GM21390 (cell line): Measurements from ENCODE around the gene PARD3B.
"Not testable (repeated sequence)": the region's sequence is repeated elsewhere in the genome, so short reads cannot be mapped to it uniquely, and the experiment has no call there.

Experiments
- ATAC-seq: cut with Tn5 transposase; IDR thresholded peaks from one replicate; pipeline ENCODE4 v1.9.1; 2021; ENCODE audit not compliant: unreplicated experiment

Gene PARD3B

GRCh38 chr2:205477016-205477705, 931.9 kb downstream of the PARD3B start:
- no peak for ATAC-seq

GRCh38 chr2:205481861-205482260, 936.6 kb downstream of the PARD3B start:
- no peak for ATAC-seq

- no peak for ATAC-seq
Observed at GRCh38 chr2:205482399-205483081, 937.3 kb downstream of the PARD3B start.

GRCh38 chr2:205483095-205483494, 937.8 kb downstream of the PARD3B start:
- ATAC-seq, result no peak

DNA sequence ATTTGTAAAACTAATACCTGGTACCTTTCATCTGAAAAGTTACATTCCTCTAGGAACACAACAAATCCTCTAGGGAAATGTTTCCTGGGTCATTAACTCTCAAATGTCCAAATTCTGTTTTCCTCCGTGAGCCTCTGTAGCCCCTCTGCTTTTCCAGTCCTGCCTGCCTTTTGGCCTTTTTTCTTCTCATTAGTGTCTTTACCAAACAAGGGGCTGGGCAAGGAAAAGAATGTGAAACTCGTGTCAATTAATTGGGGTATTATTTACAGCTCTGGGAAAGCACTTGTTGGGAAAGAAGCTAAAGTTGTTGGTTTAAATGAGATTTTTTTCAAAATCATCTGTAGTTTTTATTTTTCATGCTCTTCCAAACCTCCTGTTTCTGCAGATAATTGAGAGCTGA, 938.9 kb downstream of the PARD3B start:
- no peak for ATAC-seq

DNA sequence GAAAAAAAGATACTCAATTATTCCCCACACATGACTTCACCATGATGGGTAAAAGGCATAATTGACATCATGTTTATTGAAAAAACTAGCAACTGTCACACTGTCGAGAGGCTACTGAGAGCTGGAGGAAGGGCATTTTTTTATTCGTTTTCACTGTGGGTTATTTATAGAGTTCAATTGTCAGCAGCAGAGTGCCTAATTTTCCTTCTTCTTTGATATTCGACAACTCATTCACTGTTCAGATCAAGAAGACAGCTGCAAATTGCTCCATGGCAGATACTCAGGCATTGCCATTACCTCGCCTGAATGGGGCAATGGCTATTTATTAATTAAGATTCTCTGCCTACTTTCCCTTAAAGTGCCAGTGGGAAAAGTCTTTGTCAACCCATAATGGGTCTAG, 939.5 kb downstream of the PARD3B start:
- ATAC-seq, result no peak

DNA sequence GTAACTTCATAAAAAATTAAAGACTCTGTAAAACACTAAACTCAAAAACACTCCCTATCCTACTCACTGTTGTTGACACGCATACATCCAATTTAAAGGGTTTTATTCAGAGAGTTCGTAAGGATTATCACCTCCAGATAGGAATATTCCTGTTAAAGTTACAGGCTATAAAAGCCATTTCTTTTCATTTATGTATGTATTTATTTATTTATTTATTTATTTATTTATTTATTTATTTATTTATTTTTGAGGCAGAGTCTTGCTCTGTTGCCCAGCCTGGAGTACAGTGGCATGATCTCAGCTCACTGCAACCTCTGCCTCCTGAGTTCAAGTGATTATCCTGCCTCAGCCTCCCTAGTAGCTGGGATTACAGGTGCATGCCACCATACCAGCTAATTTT, 948.3 kb downstream of the PARD3B start:
- not testable (repeated sequence) for ATAC-seq

GRCh38 chr2:205494537-205495235, 949.4 kb downstream of the PARD3B start:
- no peak for ATAC-seq

GRCh38 chr2:205495819-205496218, 950.5 kb downstream of the PARD3B start:
- ATAC-seq, result no peak

GRCh38 chr2:205496370-205496769, 951.1 kb downstream of the PARD3B start:
- ATAC-seq, result no peak

GRCh38 chr2:205496772-205497171, 951.5 kb downstream of the PARD3B start:
- no peak for ATAC-seq

DNA sequence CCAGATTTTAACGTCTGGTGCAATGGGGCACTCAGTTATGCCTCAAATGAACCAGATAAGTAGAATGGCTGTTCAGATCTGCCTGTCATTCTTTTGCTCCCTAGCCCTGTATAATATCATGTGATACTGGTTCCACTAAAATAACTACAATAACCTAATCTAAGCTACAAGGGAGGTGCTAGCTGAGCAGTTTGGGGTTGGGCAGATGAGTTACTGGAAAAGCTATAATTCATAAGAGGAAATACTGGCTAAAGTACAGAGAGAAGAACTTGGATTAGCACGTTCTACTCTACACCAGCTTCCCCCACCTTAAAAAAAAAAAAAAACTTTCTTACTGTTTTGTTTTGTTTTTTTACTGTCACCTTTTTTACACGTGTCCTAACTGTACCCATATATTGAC, 953.7 kb downstream of the PARD3B start:
- no peak for ATAC-seq

DNA sequence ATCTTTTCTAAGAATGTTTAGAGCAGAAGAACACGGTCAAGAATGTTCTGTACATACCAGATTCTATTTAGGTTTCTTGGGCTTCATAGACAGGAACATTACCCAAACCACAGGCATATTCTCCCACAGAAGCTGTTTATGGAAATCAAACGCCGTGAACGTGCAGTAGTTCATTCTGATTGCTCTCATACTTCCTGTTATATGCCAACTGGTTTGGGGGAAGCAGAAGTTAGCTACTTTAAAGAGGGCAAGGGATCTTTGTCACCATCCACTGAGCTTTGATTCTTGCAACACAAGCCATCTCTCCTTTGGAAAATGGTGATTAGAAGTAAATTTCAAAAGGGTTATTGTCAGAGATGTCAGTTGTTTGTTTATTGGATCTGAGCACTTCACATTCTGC, 954.8 kb downstream of the PARD3B start:
- no peak for ATAC-seq

- ATAC-seq, result no peak
Observed at GRCh38 chr2:205500951-205501350, 955.7 kb downstream of the PARD3B start.

DNA sequence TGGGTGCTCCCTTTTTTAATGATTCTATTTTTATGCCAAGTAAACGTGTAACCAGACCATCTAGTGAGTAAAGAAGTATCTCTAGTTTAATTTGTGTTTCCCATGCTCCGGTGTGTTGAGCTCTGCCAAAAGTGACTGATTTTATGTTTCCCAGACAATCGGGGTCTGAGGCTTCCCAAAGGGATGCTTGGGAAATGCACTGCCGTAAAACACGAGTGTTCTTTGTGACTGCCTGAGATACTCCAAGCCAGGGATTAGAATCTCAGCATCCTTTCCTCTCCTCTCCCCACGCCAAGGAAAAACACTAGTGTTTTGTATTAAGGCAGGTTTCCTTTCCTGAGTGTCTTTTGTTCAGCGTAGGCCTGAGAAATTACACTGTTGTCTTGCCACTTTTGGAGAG, 956.6 kb downstream of the PARD3B start:
- no peak for ATAC-seq

GRCh38 chr2:205505371-205505770, 960.1 kb downstream of the PARD3B start:
- no peak for ATAC-seq

DNA sequence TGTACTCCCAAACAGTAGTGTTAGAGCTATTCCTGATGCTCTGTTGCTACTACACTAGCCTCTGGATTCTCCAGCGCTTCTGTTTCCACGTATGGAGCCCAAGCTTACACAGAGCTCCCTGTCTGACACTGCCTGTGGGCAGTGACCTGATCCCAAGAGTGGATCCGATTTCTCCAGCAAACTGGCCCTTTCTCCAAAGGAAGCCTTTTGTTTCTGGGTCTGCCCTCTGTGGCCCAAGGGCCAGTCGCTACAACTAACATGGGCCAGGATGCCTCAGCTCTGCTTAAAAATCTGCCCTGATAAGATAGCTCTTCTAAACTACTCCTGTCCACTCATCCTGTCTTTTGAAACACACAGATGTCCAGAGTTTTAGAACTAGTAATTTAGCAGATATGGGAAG, 964.4 kb downstream of the PARD3B start:
- no peak for ATAC-seq

DNA sequence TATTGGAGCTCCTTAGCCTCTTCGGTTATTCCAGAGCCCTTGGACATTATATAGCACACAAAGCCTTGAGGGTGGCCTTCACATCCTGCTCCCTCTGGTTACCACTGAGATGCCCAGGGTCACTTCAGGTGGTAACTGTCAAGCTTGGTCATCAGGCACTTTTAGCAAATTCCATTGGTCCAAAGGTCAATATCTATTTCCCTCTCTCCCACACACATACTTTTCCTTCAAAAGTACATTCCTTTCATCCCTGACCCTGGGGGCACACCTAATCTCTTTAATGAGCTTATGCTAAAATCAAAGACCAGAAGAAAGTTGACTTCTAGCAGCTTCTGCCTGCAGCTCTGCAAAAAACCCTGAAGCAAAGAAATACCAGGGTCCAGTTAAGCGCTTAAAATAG, 965.1 kb downstream of the PARD3B start:
- ATAC-seq, result no peak

DNA sequence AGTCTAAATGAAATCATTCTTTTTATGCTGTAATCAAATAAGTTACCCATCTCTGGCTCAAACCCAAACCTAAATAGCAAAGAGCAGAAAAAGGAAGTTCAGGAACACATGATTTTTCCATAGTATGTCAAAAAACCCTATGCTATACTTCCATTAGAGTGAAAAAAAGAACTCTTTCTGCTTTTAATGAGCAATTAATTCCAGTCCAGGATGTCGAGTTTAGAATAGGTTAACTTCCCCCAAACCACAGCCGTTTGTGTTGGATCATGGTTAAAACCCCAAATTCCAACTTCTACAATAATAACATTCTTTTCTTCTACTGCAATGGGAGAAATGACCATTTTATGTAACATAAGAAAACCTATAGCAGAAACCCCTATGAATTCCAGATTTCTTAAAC, 965.9 kb downstream of the PARD3B start:
- no peak for ATAC-seq

GRCh38 chr2:205511641-205512040, 966.4 kb downstream of the PARD3B start:
- no peak for ATAC-seq

DNA sequence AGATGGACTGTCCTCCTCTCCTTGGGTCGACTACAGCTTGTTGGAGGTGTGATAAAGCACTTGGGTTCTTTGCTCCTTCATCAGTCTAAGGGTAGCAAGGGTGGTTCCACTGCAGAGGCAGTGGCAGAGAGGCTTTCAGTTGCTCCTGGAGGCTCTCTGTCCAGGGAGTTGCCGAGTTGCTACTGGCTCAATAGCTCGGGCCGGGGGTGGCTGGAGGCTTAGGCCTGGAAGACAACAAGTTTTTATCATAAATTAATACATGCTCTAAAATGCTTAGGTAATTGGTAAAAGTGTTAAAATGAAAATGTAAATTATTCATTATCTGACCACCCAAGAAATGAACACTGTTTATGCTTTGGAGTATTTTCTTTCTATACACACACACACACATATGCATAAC, 975.0 kb downstream of the PARD3B start:
- ATAC-seq, result no peak

DNA sequence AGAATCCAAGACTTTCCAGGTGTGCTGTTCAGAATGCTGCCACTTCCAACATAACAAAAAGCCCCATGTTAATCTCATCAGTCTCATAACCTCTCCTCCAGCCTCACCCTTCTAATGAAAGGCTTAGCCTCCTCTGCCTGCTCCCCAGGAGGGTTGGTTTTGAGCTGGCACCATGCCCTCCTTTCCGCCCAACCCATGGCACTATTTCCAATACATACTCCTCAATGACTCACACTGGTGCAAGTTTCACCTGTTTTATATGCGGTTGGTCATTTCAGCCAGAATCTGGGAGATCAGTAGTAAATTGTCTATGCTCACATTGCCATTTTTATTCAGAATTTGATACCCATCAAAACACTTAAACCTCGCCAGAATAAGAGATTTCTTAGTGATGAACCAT, 979.4 kb downstream of the PARD3B start:
- ATAC-seq, result no peak
